Measurements from ENCODE around the gene NSFL1C.
"Not testable (repeated sequence)": the region's sequence is repeated elsewhere in the genome, so short reads cannot be mapped to it uniquely, and the experiment has no call there.

The NSFL1C gene

DNA sequence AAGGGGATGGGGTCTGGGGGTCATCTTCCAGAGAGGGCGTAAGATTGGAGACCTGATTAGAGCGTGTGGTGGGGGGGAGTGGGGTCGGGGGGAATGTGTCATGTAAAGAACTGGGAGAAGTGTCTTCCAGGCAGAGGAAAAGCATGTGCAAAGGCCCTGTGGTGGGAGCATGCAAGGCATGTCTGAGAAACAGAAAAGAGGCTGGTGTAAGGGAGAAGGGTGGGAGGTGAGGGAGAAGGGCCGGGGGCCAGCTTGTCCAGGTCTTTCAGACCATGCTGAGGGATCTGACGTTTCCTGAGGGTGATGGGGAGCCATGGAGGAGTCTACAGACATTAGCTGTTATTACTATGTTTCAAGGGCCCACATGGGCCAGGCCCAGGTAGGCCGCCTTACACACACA lies 43.4 kb downstream of the NSFL1C start:
- no peak for DNase-seq

- DNase-seq, result no peak
These were observed 43.9 kb downstream of the NSFL1C start for GRCh38 chr20:1422753-1423152.

- DNase-seq, result no peak
These were observed 46.6 kb downstream of the NSFL1C start for GRCh38 chr20:1420066-1420465.

- DNase-seq, result no peak
These were observed 48.3 kb downstream of the NSFL1C start for GRCh38 chr20:1418350-1418749.

- no peak for DNase-seq
These were observed 48.9 kb downstream of the NSFL1C start for GRCh38 chr20:1417790-1418189.

DNA sequence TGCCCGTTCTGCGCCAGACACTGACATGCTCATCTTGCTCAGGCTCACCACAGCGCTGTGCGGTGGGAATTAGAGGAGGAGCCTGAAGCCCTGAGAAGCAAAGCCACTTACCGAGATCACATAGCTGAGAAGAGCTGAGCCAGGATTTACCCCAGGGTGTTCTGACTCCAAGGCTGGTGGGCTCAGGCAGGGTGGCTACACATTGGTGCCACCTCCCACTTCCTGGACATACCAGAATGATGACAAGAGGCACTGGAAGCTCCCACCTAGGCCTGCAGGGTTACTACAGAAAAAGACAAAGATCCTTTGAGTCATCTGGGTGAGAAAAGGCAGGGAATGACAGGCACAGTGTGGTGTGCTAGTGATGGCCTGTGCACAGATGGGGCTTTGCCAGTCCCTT lies 49.4 kb downstream of the NSFL1C start:
- DNase-seq, result no peak

- DNase-seq, result no peak
These were observed 50.8 kb downstream of the NSFL1C start for GRCh38 chr20:1415667-1416468.

DNA sequence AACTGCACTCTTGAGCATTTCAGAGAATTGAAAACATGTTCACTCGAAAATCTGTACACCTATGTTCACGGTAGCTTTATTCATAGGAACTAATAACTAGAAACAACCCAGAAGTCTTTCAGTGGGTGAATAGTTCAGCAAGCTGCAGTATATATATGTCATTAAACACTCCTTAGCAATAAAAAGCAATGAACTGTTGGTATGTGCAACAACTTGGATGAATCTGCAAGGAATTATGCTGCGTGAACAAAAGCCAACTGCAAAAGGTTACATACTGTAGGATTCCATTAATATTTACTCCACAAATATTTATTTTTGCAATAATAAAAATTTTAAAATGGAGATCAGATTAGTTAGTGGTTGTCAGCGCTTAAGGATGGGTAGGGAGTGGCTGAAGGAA lies 51.7 kb downstream of the NSFL1C start:
- no peak for DNase-seq

GRCh38 chr20:1405801-1406200 lies 60.8 kb downstream of the NSFL1C start:
- DNase-seq, result no peak

GRCh38 chr20:1403624-1404023 lies 63.0 kb downstream of the NSFL1C start:
- no peak for DNase-seq

GRCh38 chr20:1402149-1402548 lies 64.5 kb downstream of the NSFL1C start:
- no peak for DNase-seq

DNA sequence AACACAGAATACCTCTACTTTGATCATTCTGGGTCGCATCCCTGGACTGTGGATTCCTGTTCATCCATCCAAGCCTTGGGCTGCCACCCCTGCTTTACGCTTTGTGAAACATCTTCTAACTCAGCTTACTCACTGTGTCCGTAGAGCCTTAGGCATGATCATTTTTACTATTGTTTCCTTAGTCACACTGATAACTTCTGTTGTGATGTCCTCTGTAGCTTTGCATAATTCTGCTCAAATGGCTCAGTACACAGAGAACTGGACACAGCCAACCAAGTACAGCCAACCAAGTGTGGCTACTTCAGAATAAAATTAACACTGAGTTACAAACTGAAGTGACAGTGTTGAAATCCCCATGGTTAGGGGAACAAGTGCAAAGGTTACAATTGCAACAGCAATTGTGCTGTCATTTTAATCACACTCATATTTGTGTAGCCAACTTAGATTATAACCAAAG lies 65.2 kb downstream of the NSFL1C start:
- no peak for DNase-seq

DNA sequence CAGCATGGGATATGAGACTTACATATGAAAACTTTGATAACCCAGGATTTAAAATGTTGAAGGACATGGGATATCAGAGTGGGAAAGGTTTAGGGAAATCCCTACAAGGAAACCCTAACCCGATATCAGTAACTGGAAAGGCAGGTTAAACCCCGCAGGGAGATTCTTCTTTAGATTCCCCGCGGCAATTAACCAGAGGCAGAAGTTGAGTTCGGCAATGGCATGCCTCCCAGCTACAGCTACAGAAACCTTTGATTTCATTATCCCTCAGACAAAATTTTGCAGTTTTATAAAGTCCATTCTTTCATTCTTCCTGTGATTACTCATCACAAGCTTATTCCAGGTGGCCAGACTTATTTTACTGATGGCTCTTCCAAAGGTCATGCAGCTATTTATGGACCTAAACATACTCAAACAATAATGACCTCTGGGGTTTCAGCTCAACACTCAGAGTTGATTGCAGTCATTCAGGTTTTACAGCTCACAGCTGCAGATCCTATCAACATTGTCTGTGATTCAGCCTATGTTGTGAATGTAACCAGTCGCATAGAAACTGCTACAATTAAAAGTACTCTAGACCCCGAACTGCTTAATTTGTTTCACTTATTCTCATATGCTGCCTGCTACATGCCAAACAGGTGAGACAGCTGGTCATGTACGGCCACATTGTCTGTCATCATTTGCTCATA lies 66.8 kb downstream of the NSFL1C start:
- not testable (repeated sequence) for DNase-seq

DNA sequence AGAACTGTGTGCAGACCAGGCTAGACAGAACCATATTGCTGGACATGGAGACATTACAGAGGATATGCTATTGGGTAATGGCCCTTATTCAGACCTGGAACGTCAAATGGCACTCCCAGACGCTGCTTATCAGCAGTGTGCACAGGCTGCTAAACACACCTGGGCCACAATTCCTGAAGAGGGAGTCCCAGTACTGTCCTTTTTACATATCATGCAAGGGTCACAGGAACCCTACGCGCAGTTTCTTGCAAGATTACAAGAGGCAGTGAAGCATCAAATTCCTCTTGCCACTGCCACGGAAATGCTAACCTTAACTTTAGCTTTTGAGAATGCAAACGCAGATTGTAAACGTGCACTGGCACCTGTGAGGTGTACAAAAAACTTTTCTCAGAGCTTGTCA lies 68.5 kb downstream of the NSFL1C start:
- not testable (repeated sequence) for DNase-seq

- no peak for DNase-seq
These were observed 68.9 kb downstream of the NSFL1C start for GRCh38 chr20:1397710-1398109.

- no peak for DNase-seq
These were observed 69.9 kb downstream of the NSFL1C start for GRCh38 chr20:1396702-1397101.

DNA sequence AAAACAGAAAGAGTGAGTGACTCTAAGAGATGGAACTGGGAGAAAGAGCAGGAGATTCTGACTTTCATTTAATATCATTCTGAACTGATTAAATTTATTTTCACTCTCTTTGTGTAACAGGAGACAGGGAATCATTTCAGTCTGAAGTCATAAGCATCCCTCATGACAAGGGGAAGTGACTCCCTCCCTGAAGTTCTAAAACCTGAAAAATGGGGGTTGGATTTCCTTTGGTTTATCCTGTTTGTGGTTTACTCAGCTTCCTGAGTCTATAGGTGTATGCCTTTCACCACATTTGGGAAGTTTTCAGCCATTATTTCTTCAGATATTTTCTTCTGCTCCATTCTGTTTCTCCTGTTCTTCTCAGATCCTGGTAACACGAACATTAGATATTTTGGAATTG lies 70.4 kb downstream of the NSFL1C start:
- no peak for DNase-seq

DNA sequence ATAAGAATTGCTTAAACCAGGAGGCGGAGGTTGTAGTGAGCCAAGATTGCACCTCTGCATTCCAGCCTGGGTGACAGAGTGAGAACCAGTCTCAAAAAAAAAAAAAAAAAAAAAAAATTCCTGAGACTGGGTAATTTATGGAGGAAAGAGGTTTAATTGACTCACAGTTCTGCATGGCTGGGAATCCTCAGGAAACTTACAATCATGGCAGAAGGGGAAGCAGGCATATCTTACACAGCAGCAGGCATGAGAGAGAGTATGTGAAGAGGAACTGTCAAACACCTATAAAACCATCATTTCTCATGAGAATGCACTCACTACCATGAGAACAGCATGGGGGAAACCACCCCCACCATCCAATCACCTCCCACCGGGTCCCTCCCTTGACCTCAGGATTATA lies 72.0 kb downstream of the NSFL1C start:
- no peak for DNase-seq

DNA sequence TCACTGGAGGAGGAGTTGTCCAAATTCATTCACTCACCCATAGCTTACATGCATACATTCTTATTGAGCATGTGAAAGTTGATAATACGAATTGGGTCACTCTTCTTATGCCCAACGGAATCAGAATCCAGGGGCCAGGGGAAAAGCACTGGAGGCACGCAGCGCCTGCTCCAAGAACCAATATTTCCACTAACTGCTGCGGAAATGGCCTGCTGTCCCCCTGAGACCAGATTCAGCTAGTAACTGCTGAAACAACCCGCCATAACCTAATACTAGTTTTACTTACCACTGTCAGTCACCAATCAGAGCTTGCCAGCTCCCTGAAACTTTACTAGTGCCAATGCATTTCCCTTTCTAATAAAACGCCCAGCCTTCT lies 73.2 kb downstream of the NSFL1C start:
- DNase-seq, result no peak

DNA sequence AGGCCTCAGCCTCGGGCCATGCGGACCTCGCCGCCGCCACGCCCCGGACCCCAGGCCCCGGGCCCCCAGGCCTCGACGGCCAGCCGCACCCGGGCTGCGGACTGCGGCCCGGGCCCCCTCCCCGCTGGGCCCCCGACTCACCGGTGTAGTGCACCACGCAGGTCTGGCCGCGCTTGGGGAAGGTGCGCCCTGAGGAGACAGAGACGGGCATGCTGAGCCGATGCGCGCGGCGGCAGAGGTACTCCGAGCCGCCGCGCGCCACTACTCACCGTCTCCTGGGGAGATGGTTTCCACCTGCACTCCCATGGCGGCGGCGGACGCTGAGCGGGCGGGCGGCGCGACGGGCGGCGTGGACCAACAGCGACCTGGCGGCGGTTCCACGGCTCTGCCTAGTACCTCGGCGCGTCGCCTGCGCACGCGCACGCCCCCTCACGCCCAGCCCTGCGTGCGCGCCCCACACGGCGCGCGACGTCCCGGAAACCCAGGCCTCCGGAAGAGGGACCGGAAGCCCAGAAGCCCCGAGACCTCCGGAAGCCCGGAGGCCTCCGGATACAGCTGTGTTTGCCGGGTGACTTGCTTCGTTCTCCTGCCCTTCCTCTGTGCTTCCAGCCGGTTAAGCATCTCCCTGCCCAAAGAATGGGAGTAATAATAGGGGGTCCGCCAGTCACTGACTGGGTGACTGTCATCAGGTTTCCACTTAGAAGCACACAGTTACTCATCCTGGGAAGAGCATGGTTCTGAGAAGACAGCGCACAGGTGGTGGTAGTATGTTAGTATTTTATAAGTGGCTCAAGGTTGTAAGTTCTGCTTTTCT lies 73.7 kb downstream of the NSFL1C start, which contains the start of gene FKBP1A:
TSS of gene FKBP1A (minus strand) at position 362 of the 814 bp plus-strand sequence. CDS start at position 306, 56 bp downstream.
- DNase-seq, result peak; percentile 96

- no peak for DNase-seq
These were observed 74.3 kb downstream of the NSFL1C start for GRCh38 chr20:1392443-1392692.

Data from NCI-H2171 (cell line).